Fibroblast of lung (primary cell): Measurements from ENCODE around the gene UBE3C.

Experiments
- CTCF ChIP-seq, 2 donors: IDR thresholded peaks in 1 of 2; conservative IDR thresholded peaks in 1 of 2; 1 replicate in 1 of 2; 2 replicates in 1 of 2; pipeline ENCODE4 v1.5.1; 2011 to 2012; ENCODE audit warnings: low read length in 2 of 2, control low read depth in 1 of 2, inconsistent platforms in 1 of 2, low read depth in 1 of 2, mild to moderate bottlenecking in 1 of 2
- EZH2 ChIP-seq: IDR thresholded peaks from 2 replicates; pipeline ENCODE4 v1.5.1; 2012; ENCODE audit warnings: low read length, control low read depth, mild to moderate bottlenecking; ENCODE audit errors: missing control alignments

GRCh38 chr7:157139111-157139809, 534 bp downstream of the UBE3C start:
- TF ChIP-seq CTCF (conservative IDR thresholded peaks at IDR 0.05 in 1 of 2, IDR thresholded peaks at IDR 0.05 in 1 of 2; ENCODE audit: low read depth in 1 of 2, low read length in 2 of 2), result no peak
- no peak for TF ChIP-seq EZH2
